22Rv1 (cell line): ENCODE results near the gene GOLGA3.

Source experiments
- ZFX ChIP-seq: fragments of 450-650 bp; IDR thresholded peaks from 2 replicates; pipeline ENCODE4 v1.6.1; 2017; ENCODE audit warnings: antibody characterized with exemption, borderline replicate concordance
- TF ChIP-seq, protein P1 (sequence below): fragments of 450-650 bp; IDR thresholded peaks from 2 replicates; pipeline ENCODE4 v1.5.1; 2017; ENCODE audit warnings: mild to moderate bottlenecking

GRCh38 chr12:132775502-132776229 lies 53.0 kb downstream of the GOLGA3 start:
- TF ChIP-seq, protein P1, sequence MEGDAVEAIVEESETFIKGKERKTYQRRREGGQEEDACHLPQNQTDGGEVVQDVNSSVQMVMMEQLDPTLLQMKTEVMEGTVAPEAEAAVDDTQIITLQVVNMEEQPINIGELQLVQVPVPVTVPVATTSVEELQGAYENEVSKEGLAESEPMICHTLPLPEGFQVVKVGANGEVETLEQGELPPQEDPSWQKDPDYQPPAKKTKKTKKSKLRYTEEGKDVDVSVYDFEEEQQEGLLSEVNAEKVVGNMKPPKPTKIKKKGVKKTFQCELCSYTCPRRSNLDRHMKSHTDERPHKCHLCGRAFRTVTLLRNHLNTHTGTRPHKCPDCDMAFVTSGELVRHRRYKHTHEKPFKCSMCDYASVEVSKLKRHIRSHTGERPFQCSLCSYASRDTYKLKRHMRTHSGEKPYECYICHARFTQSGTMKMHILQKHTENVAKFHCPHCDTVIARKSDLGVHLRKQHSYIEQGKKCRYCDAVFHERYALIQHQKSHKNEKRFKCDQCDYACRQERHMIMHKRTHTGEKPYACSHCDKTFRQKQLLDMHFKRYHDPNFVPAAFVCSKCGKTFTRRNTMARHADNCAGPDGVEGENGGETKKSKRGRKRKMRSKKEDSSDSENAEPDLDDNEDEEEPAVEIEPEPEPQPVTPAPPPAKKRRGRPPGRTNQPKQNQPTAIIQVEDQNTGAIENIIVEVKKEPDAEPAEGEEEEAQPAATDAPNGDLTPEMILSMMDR = no peak
- TF ChIP-seq ZFX = no peak
